ENCODE data around the gene PAXX.

GRCh38 chr9:137039611-137040366 lies 47.6 kb downstream of the PAXX start:
- TF ChIP-seq POLR2A (IDR thresholded peaks at IDR 0.05; ENCODE audit: borderline replicate concordance, extremely low read depth, insufficient read depth, insufficient read length) (no peak), CTCF (IDR thresholded peaks at IDR 0.05 in 2 of 3, conservative IDR thresholded peaks at IDR 0.05 in 1 of 3; ENCODE audit: borderline replicate concordance in 1 of 3, insufficient read depth in 1 of 3, low read depth in 2 of 3, low read length in 2 of 3) (no peak), RAD21 (IDR thresholded peaks at IDR 0.05; ENCODE audit: low read depth) (no peak)

All from HCT116 (cell line).